Superior temporal gyrus (tissue), 1 donor: Measurements from ENCODE around the gene FBXW9.
"Not testable (repeated sequence)": the region's sequence is repeated elsewhere in the genome, so short reads cannot be mapped to it uniquely, and the experiment has no call there.

Experiments used
- DNase-seq: peaks from one replicate; pipeline ENCODE4 v3.0.0-alpha.2; 2016; ENCODE audit errors: extremely low spot score

Gene FBXW9

GRCh38 chr19:12715102-12715501 lies 18.7 kb upstream of the FBXW9 start:
- DNase-seq = no peak

GRCh38 chr19:12713304-12713703 lies 16.9 kb upstream of the FBXW9 start:
- not testable (repeated sequence) for DNase-seq

GRCh38 chr19:12712077-12712476 lies 15.6 kb upstream of the FBXW9 start:
- not testable (repeated sequence) for DNase-seq

GRCh38 chr19:12711187-12711586 lies 14.8 kb upstream of the FBXW9 start:
- DNase-seq = no peak

GRCh38 chr19:12708641-12709040 lies 12.2 kb upstream of the FBXW9 start:
- DNase-seq = no peak

GRCh38 chr19:12706332-12706718 lies 9.9 kb upstream of the FBXW9 start:
- no peak for DNase-seq

- DNase-seq = no peak
Measured at GRCh38 chr19:12705654-12706331, 9.4 kb upstream of the FBXW9 start.

GRCh38 chr19:12705169-12705568 lies 8.7 kb upstream of the FBXW9 start:
- DNase-seq = no peak

- no peak for DNase-seq
Measured at GRCh38 chr19:12703046-12703445, 6.6 kb upstream of the FBXW9 start.

GRCh38 chr19:12701596-12702282 lies 5.3 kb upstream of the FBXW9 start:
- DNase-seq = no peak

GRCh38 chr19:12698138-12698537 lies 1.7 kb upstream of the FBXW9 start:
- no peak for DNase-seq

- not testable (repeated sequence) for DNase-seq
Measured at GRCh38 chr19:12697425-12697824, 994 bp upstream of the FBXW9 start.

- DNase-seq = no peak
Measured at GRCh38 chr19:12695997-12696365, 450 bp downstream of the FBXW9 start.

GRCh38 chr19:12695514-12695913 lies 917 bp downstream of the FBXW9 start:
- DNase-seq = no peak

GRCh38 chr19:12695096-12695495 lies 1.3 kb downstream of the FBXW9 start:
- no peak for DNase-seq

- no peak for DNase-seq
Measured at GRCh38 chr19:12694641-12695040, 1.8 kb downstream of the FBXW9 start.

GRCh38 chr19:12692960-12693359 lies 3.5 kb downstream of the FBXW9 start:
- DNase-seq = no peak

GRCh38 chr19:12689581-12690216 lies 6.7 kb downstream of the FBXW9 start:
- DNase-seq = no peak

- no peak for DNase-seq
Measured at GRCh38 chr19:12689012-12689411, 7.4 kb downstream of the FBXW9 start.

GRCh38 chr19:12687496-12688196 lies 8.8 kb downstream of the FBXW9 start, which contains the start of gene GNG14:
Gene GNG14, plus strand, starts transcription at chr19:12687998. Its CDS starts 51 bp downstream, at chr19:12688049.
- DNase-seq = no peak

- no peak for DNase-seq
Measured at GRCh38 chr19:12685831-12686230, 10.6 kb downstream of the FBXW9 start.
